MCF 10A (cell line): ENCODE results near the gene SAC3D1. TPM values are rescaled to one million over a fixed set of nuclear protein-coding genes. Genes with fewer than 3 reads are reported as not detected.

Experiments used
- BruUV-seq: library from RNA; stranded (reverse); fragments of 400-500 nt; replicated peaks from 2 replicates; lab custom pipeline; 2021; lab: Mats Ljungman, UMichigan
- CTCF ChIA-PET: fragments of 300-600 bp; sonication (Branson Sonifier 250); formaldehyde crosslinking; extraction: SDS; loops from one replicate; lab custom pipeline; 2021; ENCODE audit warnings: antibody characterized with exemption, inconsistent platforms; lab: Yijun Ruan, JAX
- POLR2A ChIA-PET: fragments of 300-600, 350-650 bp; sonication (Branson Sonifier 250); formaldehyde crosslinking; extraction: SDS; loops from one replicate; lab custom pipeline; 2020; ENCODE audit warnings: antibody characterized with exemption, inconsistent platforms; lab: Yijun Ruan, JAX
- DNase-seq: peaks from one replicate; pipeline ENCODE4 v3.0.0-alpha.2; 2018; ENCODE audit not compliant: unreplicated experiment
- H3K27ac Mint-ChIP-seq: one replicate; pipeline ENCODE4 v1.8.0; 2022; ENCODE audit warnings: mild to moderate bottlenecking, low read depth, mixed read lengths; ENCODE audit not compliant: unreplicated experiment
- H3K27me3 Mint-ChIP-seq: one replicate; pipeline ENCODE4 v1.8.0; 2022; ENCODE audit warnings: mixed read lengths; ENCODE audit not compliant: insufficient read depth, unreplicated experiment
- H3K36me3 Mint-ChIP-seq: one replicate; pipeline ENCODE4 v1.8.0; 2022; ENCODE audit warnings: mild to moderate bottlenecking, moderate library complexity, mixed read lengths; ENCODE audit not compliant: insufficient read depth, unreplicated experiment
- H3K4me1 Mint-ChIP-seq: one replicate; pipeline ENCODE4 v1.8.0; 2022; ENCODE audit warnings: mixed read lengths; ENCODE audit not compliant: insufficient read depth, unreplicated experiment
- H3K4me3 Mint-ChIP-seq: one replicate; pipeline ENCODE4 v1.8.0; 2022; ENCODE audit warnings: mild to moderate bottlenecking, moderate library complexity, mixed read lengths; ENCODE audit not compliant: unreplicated experiment
- H3K9me3 Mint-ChIP-seq: one replicate; pipeline ENCODE4 v1.8.0; 2022; ENCODE audit warnings: mixed read lengths; ENCODE audit not compliant: unreplicated experiment
- CTCF ChIP-seq: fragments of 200-600 bp; IDR thresholded peaks from one replicate; pipeline ENCODE4 v1.8.0; 2022; ENCODE audit warnings: antibody characterized with exemption, mild to moderate bottlenecking; ENCODE audit not compliant: unreplicated experiment
- intact Hi-C: fragments of 100-400 bp; cut with micrococcal nuclease; formaldehyde crosslinking; loops from 2 replicates; pipeline ENCODE4 v1.14.1; 2022
- total RNA-seq: library from RNA; stranded (reverse); gene quantifications from 2 replicates; pipeline ENCODE4 v1.2.3, GENCODE V29; 2022

Gene SAC3D1
- total RNA-seq, 1 experiment from 2014 or later, result 14.0 TPM

- no peaks in the 10 kb centered on the region for H3K9me3 Mint-ChIP-seq
- no peaks in the 10 kb centered on the region for H3K4me1 Mint-ChIP-seq
- ChIA-PET CTCF (no interaction called here), POLR2A (no interaction called here)
- H3K4me3 Mint-ChIP-seq, result no peak overlapping the region
- no peaks in the 10 kb centered on the region for H3K36me3 Mint-ChIP-seq
- no peak for DNase-seq
- H3K27ac Mint-ChIP-seq, result no peak overlapping the region
- no TSS peak for BruUV-seq
- intact Hi-C loops, result no loop called here
- no peak for TF ChIP-seq CTCF
- H3K27me3 Mint-ChIP-seq, result no peaks in the 10 kb centered on the region
Measured at GRCh38 chr11:65051398-65051858, 10.4 kb downstream of the SAC3D1 start.

DNA sequence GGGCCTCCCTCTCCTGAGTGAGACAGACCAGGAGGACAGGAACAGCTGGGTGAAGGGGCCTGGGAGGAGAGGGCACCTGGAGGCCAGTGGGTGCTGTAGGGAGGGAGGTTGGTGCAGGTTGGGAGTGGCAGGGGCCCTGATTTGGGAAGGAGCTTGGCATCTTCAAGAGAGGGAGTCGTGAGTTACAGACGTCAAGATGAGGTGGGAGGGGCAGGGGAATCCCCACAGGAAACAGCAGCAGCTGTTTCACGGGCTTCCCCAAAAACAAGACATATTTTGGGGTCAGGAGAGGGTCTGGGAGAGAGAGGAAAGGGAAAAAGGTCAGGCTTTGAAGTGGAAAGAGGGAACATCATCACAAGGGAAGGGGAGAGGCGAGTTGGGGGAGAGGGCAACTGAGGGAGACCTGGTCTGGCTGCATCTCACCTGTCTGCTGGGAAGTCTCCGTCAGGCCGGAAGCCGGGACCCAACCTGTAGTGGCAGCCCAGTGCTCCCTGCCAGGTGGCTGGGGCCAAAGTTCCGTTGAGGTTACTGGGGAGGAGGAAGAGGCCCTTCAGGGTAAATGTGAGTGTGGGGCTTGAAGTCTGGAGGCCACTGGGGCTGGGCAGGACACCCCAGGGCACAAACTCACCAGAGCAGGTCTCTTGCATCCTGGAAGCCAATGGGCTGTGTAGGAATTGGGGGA lies 13.0 kb downstream of the SAC3D1 start:
- intact Hi-C loops, result no loop called here
- ChIA-PET CTCF (no interaction called here), POLR2A (interaction anchor here (0.6 kb wide), 1 partner anchor 41 kb away, joined by 3 read pairs; no protein-coding TSS in a partner anchor)
- Mint-ChIP-seq H3K36me3 (no peaks in the 10 kb centered on the region), H3K27me3 (no peaks in the 10 kb centered on the region), H3K4me1 (no peaks in the 10 kb centered on the region), H3K27ac (no peak overlapping the region), H3K9me3 (no peaks in the 10 kb centered on the region), H3K4me3 (no peak overlapping the region)
- BruUV-seq, result no TSS peak
- DNase-seq, result no peak
- no peak for TF ChIP-seq CTCF

DNA sequence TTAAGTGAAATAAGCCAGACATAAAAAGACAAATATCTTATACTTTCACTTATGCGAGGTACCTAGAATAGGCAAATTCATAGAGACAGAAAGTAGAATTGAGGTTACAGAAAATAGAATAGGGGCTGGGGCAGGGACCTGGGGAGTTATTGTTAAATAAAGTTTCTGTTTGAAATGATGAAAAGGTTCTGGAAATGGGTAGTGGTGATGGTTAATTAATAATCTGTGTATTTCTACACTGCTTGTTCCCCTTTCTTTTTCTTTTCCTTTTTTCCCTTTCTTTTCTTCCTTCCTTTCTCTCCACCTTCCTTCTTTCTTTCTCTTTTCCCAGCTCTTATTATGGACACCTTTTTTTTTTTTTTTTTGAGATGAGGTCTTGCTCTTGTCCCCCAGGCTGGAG lies 14.5 kb downstream of the SAC3D1 start:
- no peak for TF ChIP-seq CTCF
- Mint-ChIP-seq H3K4me3 (no peak overlapping the region), H3K27ac (no peak overlapping the region), H3K4me1 (no peaks in the 10 kb centered on the region), H3K9me3 (no peaks in the 10 kb centered on the region), H3K36me3 (no peaks in the 10 kb centered on the region), H3K27me3 (no peaks in the 10 kb centered on the region)
- POLR2A ChIA-PET, result interaction anchor here (0.7 kb wide), 1 partner anchor 862 kb away, joined by 3 read pairs; no protein-coding TSS in a partner anchor
- CTCF ChIA-PET, result no interaction called here
- no TSS peak for BruUV-seq
- intact Hi-C loops, result no loop called here
- DNase-seq, result no peak

DNA sequence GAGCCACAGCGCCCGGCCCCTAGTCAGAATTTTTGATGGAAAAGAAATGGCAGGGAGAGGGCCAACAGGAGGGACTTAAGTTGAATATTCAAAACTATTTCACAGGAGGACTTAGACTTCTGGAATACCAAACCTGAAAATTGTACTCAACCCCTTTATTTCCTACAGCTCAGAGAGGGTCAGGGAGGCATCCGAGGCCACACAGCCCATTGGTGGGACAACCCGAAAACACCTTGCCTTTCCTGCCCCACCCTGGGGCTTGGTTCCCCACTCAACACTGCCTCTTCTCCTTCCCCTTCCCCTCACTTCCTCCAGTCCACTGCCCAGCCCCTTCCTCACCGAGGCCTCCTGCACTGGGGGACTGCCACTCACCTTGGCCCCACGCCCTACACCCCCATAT lies 16.0 kb downstream of the SAC3D1 start:
- DNase-seq, result no peak
- no TSS peak for BruUV-seq

More for the DNA sequence above, 16.0 kb downstream of the SAC3D1 start:
- no peaks in the 10 kb centered on the region for H3K9me3 Mint-ChIP-seq
- H3K36me3 Mint-ChIP-seq, result no peaks in the 10 kb centered on the region
- no peak overlapping the region for H3K4me3 Mint-ChIP-seq
- CTCF ChIA-PET, result interaction anchor here (0.7 kb wide), 1 partner anchor 53 kb away, joined by 3 read pairs; no protein-coding TSS in a partner anchor
- H3K27me3 Mint-ChIP-seq, result no peaks in the 10 kb centered on the region
- POLR2A ChIA-PET, result no interaction called here
- no peak overlapping the region for H3K27ac Mint-ChIP-seq
- TF ChIP-seq CTCF, result no peak
- intact Hi-C loops, result no loop called here
- no peaks in the 10 kb centered on the region for H3K4me1 Mint-ChIP-seq
